ENCODE data around the gene SLC35B1.

DNA sequence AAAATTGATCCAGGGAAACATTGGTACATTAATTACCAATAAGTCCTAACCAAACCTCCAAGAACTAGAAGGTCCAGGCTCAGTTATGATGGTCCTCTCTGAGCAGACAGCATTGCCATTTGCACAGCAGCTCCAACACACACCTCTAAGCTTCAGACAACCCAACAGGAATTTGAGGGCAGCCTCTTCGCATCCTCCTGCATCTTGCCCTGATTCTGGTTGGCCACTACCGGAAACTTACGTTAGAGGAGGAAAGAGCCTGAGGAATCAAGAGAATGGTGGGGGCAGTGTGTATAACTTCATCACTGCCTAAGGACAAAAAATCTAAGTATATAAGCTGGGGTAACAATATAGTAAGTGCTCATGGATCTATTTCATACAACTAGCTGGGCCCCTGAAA lies 40.5 kb upstream of the SLC35B1 start:
- TF ChIP-seq CTCF (IDR thresholded peaks at IDR 0.05; ENCODE audit: low read length), result no peak
- TF ChIP-seq EZH2 (IDR thresholded peaks at IDR 0.05; ENCODE audit: borderline replicate concordance, low read length), result no peak
